NCI-H82 treated with DMSO at 0.1 percent for 48 hours (cell line): Measurements from ENCODE around the gene GBX2.
"Not testable (repeated sequence)": the region's sequence is repeated elsewhere in the genome, so short reads cannot be mapped to it uniquely, and the experiment has no call there.

Experiments used
- DNase-seq: peaks from one replicate; lab custom pipeline; 2025; ENCODE audit not compliant: unreplicated experiment; lab: John Stamatoyannopoulos, UW

The GBX2 gene

GRCh38 chr2:236156860-236157194 lies 11.4 kb downstream of the GBX2 start:
- no peak for DNase-seq

DNA sequence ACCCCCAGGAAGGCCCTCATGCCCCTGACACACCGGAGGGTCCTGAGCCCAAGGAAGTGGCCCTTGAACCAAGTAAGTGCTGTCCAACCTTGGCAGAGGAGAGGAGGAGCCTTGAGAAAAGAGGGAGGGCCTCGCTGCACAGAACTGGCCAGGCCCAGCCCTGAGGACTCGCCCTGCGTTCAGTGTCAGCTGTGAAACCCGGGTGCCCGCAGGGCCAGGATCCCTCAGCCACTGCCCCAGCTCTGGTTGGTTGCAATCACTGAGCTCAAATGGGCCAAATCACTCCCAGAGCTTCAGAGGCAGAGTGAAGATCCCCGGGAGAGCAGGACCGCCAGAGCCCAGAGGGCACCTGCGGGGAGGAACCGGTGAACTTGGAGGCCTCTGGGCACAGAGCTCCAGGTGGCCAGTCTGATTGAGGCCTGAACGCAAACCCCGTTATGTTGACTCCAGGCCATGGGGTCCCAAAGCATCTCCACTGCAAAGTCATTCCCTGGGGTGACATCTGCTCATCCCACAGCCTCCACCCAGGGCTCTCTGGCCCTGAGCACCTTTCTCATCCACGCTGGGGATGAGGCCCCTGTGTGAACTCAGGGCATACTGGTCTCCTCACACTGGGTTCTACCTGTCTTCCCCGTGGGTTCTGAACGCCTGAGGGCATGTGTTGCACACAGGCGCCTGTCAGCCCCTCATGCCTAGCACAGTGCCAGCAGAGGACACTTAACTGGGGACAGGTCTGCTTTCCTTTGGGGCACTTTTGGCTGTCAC lies 11.9 kb downstream of the GBX2 start:
- no peak for DNase-seq

GRCh38 chr2:236155406-236155805 lies 12.8 kb downstream of the GBX2 start:
- DNase-seq: no peak

DNA sequence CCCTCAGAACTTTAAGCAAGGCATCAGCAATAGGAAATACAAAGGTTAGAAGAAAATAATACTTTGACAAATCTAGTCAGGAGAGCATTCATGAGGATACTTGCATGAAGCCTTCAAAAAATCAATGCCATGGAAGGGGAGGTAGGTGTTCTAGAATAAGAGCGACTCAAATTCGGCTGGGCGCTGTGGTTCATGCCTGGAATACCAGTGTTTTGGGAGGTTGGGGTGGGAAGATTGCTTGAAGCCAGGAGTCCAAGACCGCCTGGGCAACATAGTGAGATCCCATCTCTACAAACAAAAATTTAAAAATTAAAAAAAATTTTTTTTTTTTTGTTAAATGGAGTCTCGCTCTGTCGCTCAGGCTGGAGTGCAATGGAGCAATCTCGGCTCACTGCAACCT lies 21.8 kb downstream of the GBX2 start:
- DNase-seq: no peak

- no peak for DNase-seq
Observed at GRCh38 chr2:236143811-236144210, 24.4 kb downstream of the GBX2 start.

DNA sequence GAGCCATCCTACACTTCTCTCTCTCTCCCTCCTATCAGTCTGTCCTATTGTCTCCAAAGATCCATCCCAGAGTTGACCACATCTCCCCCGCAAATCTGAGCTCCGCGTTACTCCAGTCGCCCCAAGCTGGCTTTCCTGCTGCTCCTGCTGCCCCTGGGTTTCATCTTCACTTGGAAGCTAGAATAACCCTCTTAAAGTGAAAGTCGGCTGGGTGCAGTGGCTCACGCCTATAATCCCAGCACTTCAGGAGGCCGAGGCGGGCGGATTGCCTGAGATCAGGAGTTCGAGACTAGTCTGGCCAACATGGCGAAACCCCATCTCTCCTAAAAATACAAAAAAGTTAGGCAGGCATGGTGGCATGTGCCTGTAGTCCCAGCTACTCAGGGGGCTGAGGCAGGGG lies 26.6 kb downstream of the GBX2 start:
- DNase-seq: not testable (repeated sequence)

DNA sequence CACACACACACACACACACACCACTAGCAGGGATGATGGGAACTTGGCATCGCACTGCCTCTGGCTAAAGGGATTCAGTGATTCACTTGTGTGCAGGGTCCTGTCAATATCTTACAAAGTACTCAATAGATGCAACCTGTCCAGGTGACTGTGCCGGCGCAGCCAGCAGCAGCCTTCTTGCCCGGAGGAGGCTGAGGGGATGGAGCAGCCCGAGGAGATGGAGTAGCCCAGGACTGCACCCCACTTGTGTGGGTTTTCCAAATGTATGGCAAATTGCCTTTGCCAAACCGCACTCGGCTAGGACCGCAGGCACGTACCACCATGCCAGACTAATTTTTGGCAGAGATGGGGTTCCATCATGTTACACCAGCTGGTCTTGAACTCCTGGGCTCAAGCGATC lies 31.1 kb downstream of the GBX2 start:
- DNase-seq: no peak

DNA sequence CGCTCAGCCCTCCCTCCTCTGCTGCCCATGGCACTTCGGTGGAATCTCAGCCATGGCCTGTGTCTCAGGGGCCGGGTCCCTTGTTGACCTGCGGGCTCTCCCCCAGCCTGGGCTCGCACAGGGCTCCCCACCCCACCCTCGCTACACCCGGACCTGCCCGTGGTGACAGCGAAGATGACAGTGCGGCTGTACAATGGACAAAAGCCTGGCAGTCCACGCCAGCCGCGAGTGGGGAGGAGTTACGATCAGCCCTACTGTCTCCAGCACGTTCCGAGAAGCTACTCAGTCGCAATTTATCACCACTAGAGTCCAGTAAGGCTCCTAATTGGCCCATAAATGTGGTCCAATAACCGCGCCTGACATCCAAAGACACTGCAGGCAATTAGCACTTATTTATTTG lies 31.6 kb downstream of the GBX2 start:
- no peak for DNase-seq

DNA sequence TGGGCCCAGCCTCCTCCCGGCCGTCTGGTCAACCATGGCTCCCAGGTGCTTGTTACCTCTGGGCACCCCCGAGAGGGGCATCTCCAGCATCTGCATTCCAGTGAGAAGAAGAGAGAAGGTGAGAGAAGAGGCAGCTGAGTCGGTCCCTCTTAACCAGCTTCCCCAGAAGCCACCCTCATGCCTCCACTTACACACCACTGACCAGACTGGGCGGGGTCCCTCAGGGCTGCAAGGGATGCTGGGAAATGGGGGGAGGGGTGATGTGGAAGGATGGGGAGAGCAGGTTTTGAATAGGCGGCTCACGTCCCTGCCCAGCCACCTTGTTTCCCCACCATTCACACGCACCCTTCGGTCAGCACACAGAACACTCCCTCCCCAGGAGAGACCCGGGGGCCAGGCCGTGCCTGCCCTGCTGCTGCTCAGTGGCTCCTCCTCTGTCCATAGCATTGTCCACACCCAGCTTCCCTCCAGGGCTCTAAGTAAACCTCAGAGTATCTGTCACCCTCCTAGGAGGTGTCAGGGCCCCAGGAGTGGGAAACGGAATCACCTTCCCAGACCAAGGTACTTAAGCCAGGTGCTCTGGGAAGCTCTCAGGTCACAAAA lies 34.7 kb downstream of the GBX2 start:
- no peak for DNase-seq

- DNase-seq: no peak
Observed at GRCh38 chr2:236131073-236131692, 37.0 kb downstream of the GBX2 start.

- DNase-seq: peak; percentile 22
Observed at GRCh38 chr2:236130349-236130998, 37.7 kb downstream of the GBX2 start.

DNA sequence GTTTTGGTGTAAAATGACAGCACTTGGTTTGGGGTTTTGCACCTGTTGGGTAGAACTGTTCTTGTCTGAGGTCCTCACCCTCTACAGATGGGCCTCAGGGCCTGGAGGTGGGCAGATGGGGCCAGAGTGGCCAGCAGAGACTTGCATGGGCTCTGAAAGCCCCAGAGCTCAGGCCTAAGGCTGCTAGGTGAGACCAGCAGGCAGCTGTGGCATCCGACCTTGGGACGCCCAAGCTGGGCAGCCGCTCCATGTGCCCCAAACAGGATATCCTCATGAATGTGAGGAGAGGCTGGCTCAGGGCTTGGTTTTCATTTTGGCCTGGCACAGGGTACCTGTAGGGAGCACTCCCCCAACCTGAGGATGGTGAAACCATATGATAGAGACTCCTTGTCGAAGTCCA lies 38.3 kb downstream of the GBX2 start:
- no peak for DNase-seq

DNA sequence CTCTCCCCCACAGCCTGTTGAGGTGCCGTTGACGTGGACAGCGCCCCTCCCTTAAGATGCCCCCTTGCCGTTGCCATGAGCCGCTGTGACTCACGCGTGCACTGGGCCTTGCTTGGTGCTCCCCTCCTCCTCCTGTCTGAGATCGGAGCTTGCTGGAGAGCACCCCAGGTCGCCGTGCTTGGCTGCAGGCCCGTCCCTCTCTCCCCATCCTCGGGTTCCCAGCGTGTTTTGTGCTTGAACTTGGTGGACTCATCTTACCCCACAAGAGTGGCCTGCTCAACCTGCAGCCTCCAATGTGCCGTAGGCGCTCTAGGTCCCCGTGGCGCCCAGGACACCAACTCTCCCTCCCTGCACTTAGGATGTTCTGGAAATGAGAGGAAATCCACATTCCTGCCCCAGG lies 39.9 kb downstream of the GBX2 start:
- no peak for DNase-seq

- no peak for DNase-seq
Observed at GRCh38 chr2:236127010-236127409, 41.2 kb downstream of the GBX2 start.

GRCh38 chr2:236125541-236125940 lies 42.6 kb downstream of the GBX2 start:
- no peak for DNase-seq

DNA sequence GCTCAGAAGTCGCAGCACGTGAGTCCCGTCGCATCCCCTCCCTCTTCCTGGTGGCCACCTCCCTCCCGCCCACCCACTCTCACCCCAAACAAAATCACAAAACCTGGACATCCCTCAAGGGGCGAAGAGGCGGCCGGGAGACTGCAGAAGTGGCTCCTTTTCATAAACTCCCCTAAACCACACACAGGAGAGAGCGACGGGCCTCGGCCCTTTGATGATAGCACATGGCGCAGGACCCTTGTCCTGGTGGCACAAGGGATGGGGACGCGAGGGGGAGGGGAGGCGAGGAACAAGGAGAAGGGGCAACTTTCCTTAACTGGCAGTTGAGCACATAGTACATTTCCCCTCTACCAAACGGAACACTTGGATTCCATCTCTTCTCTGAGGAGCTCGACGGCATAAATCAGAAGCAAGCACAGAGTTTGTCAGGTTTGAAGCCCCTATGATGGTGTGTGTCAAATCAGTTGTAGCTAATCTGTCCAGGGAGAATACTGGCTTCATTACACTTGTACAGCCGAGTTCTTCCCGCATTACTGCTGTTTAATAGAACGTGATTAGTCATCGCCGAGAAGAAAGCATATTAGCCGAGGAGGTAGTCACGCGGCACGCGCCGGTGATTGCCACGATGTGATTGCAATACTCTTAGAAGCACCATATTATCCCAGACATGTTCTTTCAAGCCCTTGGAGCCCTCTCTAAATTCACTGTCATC lies 43.8 kb downstream of the GBX2 start:
- no peak for DNase-seq

DNA sequence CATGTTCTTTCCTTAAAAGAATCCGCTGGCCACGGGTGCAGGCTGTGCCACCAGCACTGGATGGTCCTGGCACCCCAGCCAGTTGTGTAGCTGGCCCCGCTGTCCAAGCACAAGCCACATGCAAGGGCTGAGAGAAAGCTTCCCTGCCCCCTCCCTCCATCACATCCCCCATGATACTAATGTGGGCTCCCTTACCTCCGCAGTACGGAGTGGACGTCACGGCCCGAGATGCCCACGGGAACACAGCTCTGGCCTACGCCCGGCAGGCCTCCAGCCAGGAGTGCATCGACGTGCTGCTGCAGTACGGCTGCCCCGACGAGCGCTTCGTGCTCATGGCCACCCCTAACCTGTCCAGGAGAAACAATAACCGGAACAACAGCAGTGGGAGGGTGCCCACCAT lies 44.5 kb downstream of the GBX2 start:
- DNase-seq: no peak

DNA sequence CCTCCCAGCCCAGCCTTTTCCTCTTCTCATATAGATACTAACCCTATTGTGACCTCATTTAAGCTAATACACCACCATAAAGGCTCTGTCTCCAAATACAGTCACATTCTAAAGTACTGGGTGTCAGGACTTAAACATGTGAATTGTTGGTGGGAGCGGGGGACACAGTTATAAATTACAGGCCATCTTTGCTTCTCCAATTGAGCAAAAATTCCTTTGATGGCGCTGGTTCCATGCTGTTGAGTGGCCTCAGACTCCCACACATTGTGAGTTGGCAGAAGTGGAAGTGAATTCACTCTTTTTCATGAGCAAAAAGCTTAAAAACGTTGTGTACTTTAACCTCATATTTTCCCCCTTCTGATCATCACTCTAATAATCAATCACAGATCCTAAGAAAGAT lies 46.0 kb downstream of the GBX2 start:
- no peak for DNase-seq

GRCh38 chr2:236121546-236121945 lies 46.6 kb downstream of the GBX2 start:
- no peak for DNase-seq

- no peak for DNase-seq
Observed at GRCh38 chr2:236120829-236121228, 47.4 kb downstream of the GBX2 start.

DNA sequence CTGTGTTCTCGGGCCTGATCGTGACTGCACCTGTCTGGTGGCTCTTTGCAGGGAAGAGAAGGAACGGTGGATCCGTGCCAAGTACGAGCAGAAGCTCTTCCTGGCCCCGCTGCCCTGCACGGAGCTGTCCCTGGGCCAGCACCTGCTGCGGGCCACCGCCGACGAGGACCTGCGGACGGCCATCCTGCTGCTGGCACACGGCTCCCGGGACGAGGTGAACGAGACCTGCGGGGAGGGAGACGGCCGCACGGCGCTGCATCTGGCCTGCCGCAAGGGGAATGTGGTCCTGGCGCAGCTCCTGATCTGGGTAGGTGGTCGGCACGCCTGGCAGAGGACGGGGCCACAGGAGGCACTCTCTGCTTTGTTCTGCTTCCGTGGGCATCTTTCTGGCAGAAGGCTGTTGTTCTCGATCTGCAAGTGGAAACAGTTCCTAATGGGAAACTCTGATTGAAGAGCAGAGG lies 48.0 kb downstream of the GBX2 start:
- no peak for DNase-seq
